HepG2 (cell line): ENCODE results near the gene NOL4L. TPM values are rescaled to one million over a fixed set of nuclear protein-coding genes. Genes with fewer than 3 reads are reported as not detected.

Experiments
- AKAP8 ChIP-seq: sonication (generic); formaldehyde crosslinking; IDR thresholded peaks from 2 replicates; pipeline ENCODE4 v1.5.1; 2020; ENCODE audit warnings: mild to moderate bottlenecking, missing genetic modification reagents
- FOXC1 ChIP-seq: sonication (generic); formaldehyde crosslinking; IDR thresholded peaks from 2 replicates; pipeline ENCODE4 v1.8.0; 2022; ENCODE audit warnings: mild to moderate bottlenecking, missing genetic modification reagents, borderline replicate concordance
- HES4 ChIP-seq: sonication (generic); formaldehyde crosslinking; IDR thresholded peaks from 2 replicates; pipeline ENCODE4 v1.9.0; 2021; ENCODE audit warnings: mild to moderate bottlenecking, missing genetic modification reagents, borderline replicate concordance
- HHEX ChIP-seq: IDR thresholded peaks from 2 replicates; pipeline ENCODE4 v1.6.1; 2016; ENCODE audit warnings: control low read depth
- HNRNPUL1 ChIP-seq: fragments of 200-400 bp; formaldehyde crosslinking; IDR thresholded peaks from 2 replicates; pipeline ENCODE4 v1.6.1; 2017; ENCODE audit warnings: low read depth, mild to moderate bottlenecking, low read length, moderate library complexity
- HOXA9 ChIP-seq: sonication (generic); formaldehyde crosslinking; IDR thresholded peaks from 2 replicates; pipeline ENCODE4 v1.8.1; 2022; ENCODE audit warnings: missing genetic modification reagents, mild to moderate bottlenecking, moderate library complexity, borderline replicate concordance
- ISX ChIP-seq: sonication (generic); formaldehyde crosslinking; conservative IDR thresholded peaks from 2 replicates; pipeline ENCODE4 v1.5.0; 2020; ENCODE audit warnings: missing genetic modification reagents
- KLF16 ChIP-seq, 2 experiments: sonication (generic) in 1 of 2; formaldehyde crosslinking in 1 of 2; IDR thresholded peaks; 2 replicates each; pipeline versions ENCODE4 v1.6.1 to v1.8.0; 2016 to 2023; ENCODE audit warnings: missing genetic modification reagents in 2 of 2, missing compliant biosample characterization in 1 of 2
- MAFF ChIP-seq: IDR thresholded peaks from 2 replicates; pipeline ENCODE4 v1.6.1; 2011; ENCODE audit warnings: low read depth, low read length, improper control_type of control experiment
- NFKB2 ChIP-seq: sonication (generic); formaldehyde crosslinking; IDR thresholded peaks from 2 replicates; pipeline ENCODE4 v1.4.0; 2020; ENCODE audit warnings: missing genetic modification reagents, borderline replicate concordance
- PAF1 ChIP-seq: IDR thresholded peaks from 2 replicates; pipeline ENCODE4 v1.6.1; 2016; ENCODE audit warnings: missing genetic modification reagents, missing compliant biosample characterization
- RFX3 ChIP-seq: IDR thresholded peaks from 2 replicates; pipeline ENCODE4 v1.6.1; 2016; ENCODE audit warnings: missing biosample characterization, missing genetic modification reagents
- SCMH1 ChIP-seq: sonication (generic); formaldehyde crosslinking; IDR thresholded peaks from 2 replicates; pipeline ENCODE4 v1.9.0; 2021; ENCODE audit warnings: missing genetic modification reagents, mild to moderate bottlenecking, borderline replicate concordance
- SOX5 ChIP-seq: IDR thresholded peaks from 2 replicates; pipeline ENCODE4 v1.6.1; 2016; ENCODE audit warnings: borderline replicate concordance
- YEATS4 ChIP-seq: sonication (generic); formaldehyde crosslinking; IDR thresholded peaks from 2 replicates; pipeline ENCODE4 v1.4.0; 2020; ENCODE audit warnings: missing genetic modification reagents, borderline replicate concordance
- ZBTB20 ChIP-seq: sonication (generic); formaldehyde crosslinking; IDR thresholded peaks from 2 replicates; pipeline ENCODE4 v1.8.1; 2023; ENCODE audit warnings: missing genetic modification reagents, low read depth, mild to moderate bottlenecking, borderline replicate concordance
- ZBTB3 ChIP-seq: sonication (generic); formaldehyde crosslinking; IDR thresholded peaks from 2 replicates; pipeline ENCODE4 v1.4.0; 2020; ENCODE audit warnings: low read depth, mild to moderate bottlenecking, moderate library complexity, missing genetic modification reagents, borderline replicate concordance
- ZFP62 ChIP-seq: sonication (generic); formaldehyde crosslinking; IDR thresholded peaks from 2 replicates; pipeline ENCODE4 v1.4.0; 2020; ENCODE audit warnings: missing genetic modification reagents
- ZNF292 ChIP-seq: sonication (generic); formaldehyde crosslinking; IDR thresholded peaks from 2 replicates; pipeline ENCODE4 v1.8.1; 2022; ENCODE audit warnings: mild to moderate bottlenecking, low read depth, missing genetic modification reagents, borderline replicate concordance
- ZNF326 ChIP-seq: sonication (generic); formaldehyde crosslinking; IDR thresholded peaks from 2 replicates; pipeline ENCODE4 v1.4.0; 2020; ENCODE audit warnings: missing genetic modification reagents, borderline replicate concordance
- ZNF354B ChIP-seq: sonication (generic); formaldehyde crosslinking; IDR thresholded peaks from 2 replicates; pipeline ENCODE4 v1.8.0; 2022; ENCODE audit warnings: mild to moderate bottlenecking, missing genetic modification reagents
- ZNF546 ChIP-seq: sonication (generic); formaldehyde crosslinking; conservative IDR thresholded peaks from 2 replicates; pipeline ENCODE4 v1.8.1; 2023; ENCODE audit warnings: mild to moderate bottlenecking, missing genetic modification reagents
- polyA plus RNA-seq, 8 experiments: library from polyadenylated mRNA; depleted of rRNA in 3 of 8; stranded (reverse) in 7 of 8; unstranded in 1 of 8; fragments of >200 nt; fragmentation: Illumina TruSeq in 4 of 8; extraction: Trizol in 4 of 8; gene quantifications; 2 replicates each; pipeline versions ENCODE4 v1.2.1 to v1.2.3, GENCODE V29; 2011 to 2016; ENCODE audit warnings: low read depth in 4 of 8, missing spikeins in 1 of 8, mixed read lengths in 1 of 8; ENCODE audit not compliant: insufficient read depth in 1 of 8
- total RNA-seq, 5 experiments: library from RNA; depleted of rRNA; stranded (reverse); fragments of >200 nt; fragmentation: Illumina TruSeq; extraction: Trizol; gene quantifications; 2 replicates each; pipeline ENCODE4 v1.2.3, GENCODE V29; 2016; ENCODE audit warnings: low read depth in 1 of 5
- TF ChIP-seq, protein P1 (sequence below): sonication (generic); formaldehyde crosslinking; IDR thresholded peaks from 2 replicates; pipeline ENCODE4 v1.5.1; 2020; ENCODE audit warnings: mild to moderate bottlenecking, missing genetic modification reagents, moderate library complexity
- TF ChIP-seq, protein P2 (sequence below): sonication (generic); formaldehyde crosslinking; IDR thresholded peaks from 2 replicates; pipeline ENCODE4 v1.4.0; 2020; ENCODE audit warnings: mild to moderate bottlenecking, missing genetic modification reagents
- TF ChIP-seq, protein P3 (sequence below): sonication (generic); formaldehyde crosslinking; IDR thresholded peaks from 2 replicates; pipeline ENCODE4 v1.4.0; 2020; ENCODE audit warnings: missing genetic modification reagents, mild to moderate bottlenecking, borderline replicate concordance

The NOL4L gene
- total and polyA plus RNA-seq, 2 of the 13 experiments (the other 11 are each of a cell fraction or from before 2014, with no cell fraction given) = 16.6 to 35.4 TPM

DNA sequence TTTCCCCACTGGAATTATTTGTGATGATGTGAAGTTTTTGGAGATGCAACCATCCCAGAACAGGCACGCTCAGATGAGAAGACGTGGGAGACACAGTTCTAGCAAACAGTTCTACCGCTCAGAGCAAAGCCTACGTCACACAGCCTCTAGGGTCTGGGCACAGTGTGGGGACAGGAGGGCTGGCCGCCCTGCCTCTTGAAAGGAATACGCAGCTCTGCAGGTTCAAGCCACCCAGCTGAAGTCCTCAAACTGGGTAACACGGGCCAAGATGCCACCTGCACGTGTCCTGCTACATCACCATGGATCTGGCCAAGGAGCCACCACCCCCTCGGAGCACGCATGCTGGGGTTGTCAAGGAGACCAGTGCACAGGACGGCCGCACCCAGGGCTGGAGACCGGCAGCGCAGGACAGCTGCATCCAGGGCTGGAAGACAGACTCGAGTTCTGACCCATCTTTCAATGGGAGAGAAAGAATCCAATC is 75.0 kb downstream of the NOL4L start (continued):
- TF ChIP-seq YEATS4 (no peak), ZNF292 (CRISPR knock-in tag) (no peak), RFX3 (CRISPR knock-in tag) (no peak), ZNF326 (CRISPR knock-in tag) (no peak), KLF16 (CRISPR knock-in tag; IDR thresholded peaks at IDR 0.05) (0 out of 4 replicates have a peak, but pooled peaks of 1 of the 2 experiments have one; percentile 5), SOX5 (CRISPR knock-in tag) (no peak), ZBTB3 (CRISPR knock-in tag) (no peak), MAFF (no peak), PAF1 (CRISPR knock-in tag) (no peak), NFKB2 (CRISPR knock-in tag) (0 out of 2 replicates have a peak, but pooled peaks have one; percentile 13), HHEX (CRISPR knock-in tag) (peak; percentile 34; the same call in 1 of the 2 replicates), FOXC1 (CRISPR knock-in tag) (no peak), HES4 (CRISPR knock-in tag) (0 out of 2 replicates have a peak, but pooled peaks have one; percentile 36), SCMH1 (CRISPR knock-in tag) (no peak), ZFP62 (CRISPR knock-in tag) (no peak), AKAP8 (CRISPR knock-in tag) (no peak; the same call in 1 of the 2 replicates), ISX (no peak), ZNF546 (CRISPR knock-in tag) (no peak), HNRNPUL1 (no peak), ZNF354B (no peak), ZBTB20 (CRISPR knock-in tag) (no peak), HOXA9 (CRISPR knock-in tag) (0 out of 2 replicates have a peak, but pooled peaks have one; percentile 56)
- TF ChIP-seq, protein P1, sequence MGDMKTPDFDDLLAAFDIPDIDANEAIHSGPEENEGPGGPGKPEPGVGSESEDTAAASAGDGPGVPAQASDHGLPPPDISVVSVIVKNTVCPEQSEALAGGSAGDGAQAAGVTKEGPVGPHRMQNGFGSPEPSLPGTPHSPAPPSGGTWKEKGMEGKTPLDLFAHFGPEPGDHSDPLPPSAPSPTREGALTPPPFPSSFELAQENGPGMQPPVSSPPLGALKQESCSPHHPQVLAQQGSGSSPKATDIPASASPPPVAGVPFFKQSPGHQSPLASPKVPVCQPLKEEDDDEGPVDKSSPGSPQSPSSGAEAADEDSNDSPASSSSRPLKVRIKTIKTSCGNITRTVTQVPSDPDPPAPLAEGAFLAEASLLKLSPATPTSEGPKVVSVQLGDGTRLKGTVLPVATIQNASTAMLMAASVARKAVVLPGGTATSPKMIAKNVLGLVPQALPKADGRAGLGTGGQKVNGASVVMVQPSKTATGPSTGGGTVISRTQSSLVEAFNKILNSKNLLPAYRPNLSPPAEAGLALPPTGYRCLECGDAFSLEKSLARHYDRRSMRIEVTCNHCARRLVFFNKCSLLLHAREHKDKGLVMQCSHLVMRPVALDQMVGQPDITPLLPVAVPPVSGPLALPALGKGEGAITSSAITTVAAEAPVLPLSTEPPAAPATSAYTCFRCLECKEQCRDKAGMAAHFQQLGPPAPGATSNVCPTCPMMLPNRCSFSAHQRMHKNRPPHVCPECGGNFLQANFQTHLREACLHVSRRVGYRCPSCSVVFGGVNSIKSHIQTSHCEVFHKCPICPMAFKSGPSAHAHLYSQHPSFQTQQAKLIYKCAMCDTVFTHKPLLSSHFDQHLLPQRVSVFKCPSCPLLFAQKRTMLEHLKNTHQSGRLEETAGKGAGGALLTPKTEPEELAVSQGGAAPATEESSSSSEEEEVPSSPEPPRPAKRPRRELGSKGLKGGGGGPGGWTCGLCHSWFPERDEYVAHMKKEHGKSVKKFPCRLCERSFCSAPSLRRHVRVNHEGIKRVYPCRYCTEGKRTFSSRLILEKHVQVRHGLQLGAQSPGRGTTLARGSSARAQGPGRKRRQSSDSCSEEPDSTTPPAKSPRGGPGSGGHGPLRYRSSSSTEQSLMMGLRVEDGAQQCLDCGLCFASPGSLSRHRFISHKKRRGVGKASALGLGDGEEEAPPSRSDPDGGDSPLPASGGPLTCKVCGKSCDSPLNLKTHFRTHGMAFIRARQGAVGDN (CRISPR knock-in tag) = peak; percentile 35; the same call in 1 of the 2 replicates
- TF ChIP-seq, protein P2, sequence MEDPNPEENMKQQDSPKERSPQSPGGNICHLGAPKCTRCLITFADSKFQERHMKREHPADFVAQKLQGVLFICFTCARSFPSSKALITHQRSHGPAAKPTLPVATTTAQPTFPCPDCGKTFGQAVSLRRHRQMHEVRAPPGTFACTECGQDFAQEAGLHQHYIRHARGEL (CRISPR knock-in tag) = 0 out of 2 replicates have a peak, but pooled peaks have one; percentile 61
- TF ChIP-seq, protein P3, sequence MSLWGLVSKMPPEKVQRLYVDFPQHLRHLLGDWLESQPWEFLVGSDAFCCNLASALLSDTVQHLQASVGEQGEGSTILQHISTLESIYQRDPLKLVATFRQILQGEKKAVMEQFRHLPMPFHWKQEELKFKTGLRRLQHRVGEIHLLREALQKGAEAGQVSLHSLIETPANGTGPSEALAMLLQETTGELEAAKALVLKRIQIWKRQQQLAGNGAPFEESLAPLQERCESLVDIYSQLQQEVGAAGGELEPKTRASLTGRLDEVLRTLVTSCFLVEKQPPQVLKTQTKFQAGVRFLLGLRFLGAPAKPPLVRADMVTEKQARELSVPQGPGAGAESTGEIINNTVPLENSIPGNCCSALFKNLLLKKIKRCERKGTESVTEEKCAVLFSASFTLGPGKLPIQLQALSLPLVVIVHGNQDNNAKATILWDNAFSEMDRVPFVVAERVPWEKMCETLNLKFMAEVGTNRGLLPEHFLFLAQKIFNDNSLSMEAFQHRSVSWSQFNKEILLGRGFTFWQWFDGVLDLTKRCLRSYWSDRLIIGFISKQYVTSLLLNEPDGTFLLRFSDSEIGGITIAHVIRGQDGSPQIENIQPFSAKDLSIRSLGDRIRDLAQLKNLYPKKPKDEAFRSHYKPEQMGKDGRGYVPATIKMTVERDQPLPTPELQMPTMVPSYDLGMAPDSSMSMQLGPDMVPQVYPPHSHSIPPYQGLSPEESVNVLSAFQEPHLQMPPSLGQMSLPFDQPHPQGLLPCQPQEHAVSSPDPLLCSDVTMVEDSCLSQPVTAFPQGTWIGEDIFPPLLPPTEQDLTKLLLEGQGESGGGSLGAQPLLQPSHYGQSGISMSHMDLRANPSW (CRISPR knock-in tag) = peak; percentile 18; the same call in 1 of the 2 replicates
